GM21717 (cell line): ENCODE results near the gene LRRC45.

ENCODE experiments used
- ATAC-seq: cut with Tn5 transposase; IDR thresholded peaks from one replicate; pipeline ENCODE4 v1.9.1; 2021; ENCODE audit warnings: mild to moderate bottlenecking, moderate library complexity; ENCODE audit not compliant: unreplicated experiment

LRRC45 gene

GRCh38 chr17:81993729-81994592 lies 29.1 kb upstream of the LRRC45 start:
- no peak for ATAC-seq

DNA sequence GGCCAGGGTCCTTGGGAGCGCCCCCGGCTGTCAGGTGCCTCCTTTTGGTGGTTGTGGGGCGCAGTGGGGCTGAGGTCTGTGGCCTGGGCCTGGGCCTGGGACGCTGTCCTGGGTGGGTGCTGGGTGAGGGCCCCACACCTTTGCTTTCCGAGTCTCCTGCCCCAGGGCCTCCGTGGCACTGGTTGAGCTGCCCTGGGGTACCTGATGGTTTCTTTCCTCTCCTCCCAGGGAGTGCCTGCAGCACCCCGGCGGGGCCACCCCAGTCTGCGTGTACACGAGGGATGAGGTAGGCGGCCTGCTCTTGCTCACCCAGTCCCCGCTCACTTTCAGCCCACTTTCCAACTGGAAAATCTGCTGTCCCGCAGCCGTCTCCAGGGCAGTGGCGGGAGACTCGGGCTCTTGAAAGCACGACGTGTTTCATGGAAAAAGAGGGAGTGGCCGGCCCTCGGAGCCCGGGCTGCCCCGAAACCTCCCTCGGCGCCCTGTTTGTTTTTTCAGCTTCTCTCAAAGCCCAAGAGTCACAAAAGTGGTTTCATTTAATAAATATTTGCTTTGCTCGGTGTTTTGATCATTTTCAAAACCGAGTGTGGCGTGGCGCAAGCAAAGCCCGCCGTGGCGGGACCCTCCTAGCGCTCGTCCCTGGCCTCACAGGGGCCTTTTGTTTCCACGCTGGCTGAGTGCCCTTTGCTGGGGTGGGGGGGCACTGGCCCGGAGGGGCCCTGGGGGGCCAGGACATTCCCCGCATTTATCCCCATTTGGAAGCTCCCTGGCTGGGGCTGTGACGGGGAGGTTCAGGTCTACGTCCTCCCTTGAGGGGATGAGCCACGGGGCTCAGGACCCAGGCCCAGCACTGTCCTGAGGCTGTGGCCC lies 28.3 kb upstream of the LRRC45 start:
- no peak for ATAC-seq

GRCh38 chr17:81995463-81996231 lies 27.5 kb upstream of the LRRC45 start:
- no peak for ATAC-seq

GRCh38 chr17:81996232-81996756 lies 26.8 kb upstream of the LRRC45 start:
- ATAC-seq = no peak

DNA sequence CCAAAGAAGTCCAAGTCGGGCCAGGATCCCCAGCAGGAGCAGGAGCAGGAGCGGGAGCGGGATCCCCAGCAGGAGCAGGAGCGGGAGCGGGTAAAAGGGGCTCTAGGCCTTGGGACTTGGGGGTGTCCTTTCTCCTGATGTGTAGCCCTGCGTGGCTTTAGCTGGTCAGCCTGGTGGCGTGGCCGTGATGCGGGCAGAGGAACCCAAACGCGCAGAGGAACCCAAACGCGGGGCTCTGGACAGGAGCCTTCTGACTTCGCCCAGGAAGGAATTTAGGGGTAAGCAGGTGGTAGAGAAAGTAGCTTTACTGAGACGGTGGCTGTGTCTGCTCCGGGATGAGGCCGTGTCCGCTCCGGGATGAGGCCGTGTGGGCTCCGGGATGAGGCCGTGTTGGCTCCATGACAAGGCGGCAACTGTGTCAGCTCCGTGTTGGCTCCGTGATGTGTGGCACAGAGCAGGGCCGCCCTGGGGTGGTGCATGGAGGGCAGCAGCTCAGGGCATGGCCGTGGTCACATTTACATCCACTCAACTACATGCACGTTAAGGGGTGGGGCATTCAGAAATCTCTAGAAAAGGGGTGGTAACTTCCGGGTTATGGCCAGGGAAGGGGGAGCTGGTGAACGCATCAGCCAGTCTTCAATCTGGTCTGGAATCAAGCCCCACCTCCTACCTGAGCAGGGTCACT lies 26.2 kb upstream of the LRRC45 start:
- no peak for ATAC-seq

DNA sequence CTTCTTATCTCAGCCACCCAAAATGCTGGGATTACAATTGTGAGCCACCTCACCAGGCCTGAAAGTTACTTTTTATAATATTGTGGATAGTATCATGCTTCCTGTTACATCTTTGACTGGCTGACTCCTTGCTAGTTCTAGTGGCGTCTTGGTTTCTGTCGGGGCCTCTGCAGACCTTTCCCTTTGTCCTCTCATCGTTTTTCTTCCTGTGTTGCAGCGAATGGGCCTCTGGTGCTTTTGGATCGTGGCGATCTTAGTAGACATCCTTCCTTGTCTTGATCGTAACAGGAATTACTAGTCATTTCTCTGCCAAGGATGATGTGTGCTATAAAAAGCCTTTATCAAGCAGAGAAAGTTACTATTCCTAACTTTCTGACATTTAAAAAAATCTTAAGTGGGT lies 24.9 kb upstream of the LRRC45 start:
- ATAC-seq = no peak

DNA sequence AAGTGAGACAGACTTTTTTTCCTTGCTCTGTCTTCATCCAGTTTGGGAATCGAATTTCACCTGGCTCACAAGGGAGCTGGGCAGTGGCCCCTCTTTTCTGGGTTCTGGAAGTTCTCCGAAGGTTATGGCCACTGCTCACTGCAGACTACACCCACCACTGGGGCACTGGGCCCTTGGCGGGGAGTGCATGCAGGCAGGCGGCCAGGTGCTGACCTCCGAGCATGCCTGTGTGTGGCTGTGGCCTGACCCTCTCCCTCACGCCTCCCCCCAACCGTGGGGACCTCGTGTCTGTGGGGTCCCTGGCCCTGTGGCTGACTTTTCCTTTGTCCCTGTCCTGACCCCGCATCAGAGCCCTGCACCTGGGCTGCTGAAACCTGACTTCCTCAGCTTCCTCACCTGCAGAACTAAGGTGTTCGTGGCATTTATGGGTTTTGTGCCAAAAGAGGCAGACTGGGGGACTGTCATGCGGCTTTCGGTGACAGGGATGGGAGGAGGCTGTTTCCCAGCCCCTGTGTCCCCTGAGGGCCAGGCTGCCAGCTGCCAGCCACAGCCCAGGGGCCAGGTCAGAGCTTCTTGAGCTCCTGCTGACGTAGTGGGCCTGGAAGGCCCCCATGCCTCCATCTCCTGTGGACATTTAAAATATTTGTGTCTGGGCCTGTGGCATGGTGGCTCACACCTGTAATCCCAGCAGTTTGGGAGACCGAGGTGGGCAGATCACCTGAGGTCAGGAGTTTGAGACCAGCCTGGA lies 24.2 kb upstream of the LRRC45 start:
- ATAC-seq = no peak

- no peak for ATAC-seq
Measured at GRCh38 chr17:81999587-81999975, 23.5 kb upstream of the LRRC45 start.

DNA sequence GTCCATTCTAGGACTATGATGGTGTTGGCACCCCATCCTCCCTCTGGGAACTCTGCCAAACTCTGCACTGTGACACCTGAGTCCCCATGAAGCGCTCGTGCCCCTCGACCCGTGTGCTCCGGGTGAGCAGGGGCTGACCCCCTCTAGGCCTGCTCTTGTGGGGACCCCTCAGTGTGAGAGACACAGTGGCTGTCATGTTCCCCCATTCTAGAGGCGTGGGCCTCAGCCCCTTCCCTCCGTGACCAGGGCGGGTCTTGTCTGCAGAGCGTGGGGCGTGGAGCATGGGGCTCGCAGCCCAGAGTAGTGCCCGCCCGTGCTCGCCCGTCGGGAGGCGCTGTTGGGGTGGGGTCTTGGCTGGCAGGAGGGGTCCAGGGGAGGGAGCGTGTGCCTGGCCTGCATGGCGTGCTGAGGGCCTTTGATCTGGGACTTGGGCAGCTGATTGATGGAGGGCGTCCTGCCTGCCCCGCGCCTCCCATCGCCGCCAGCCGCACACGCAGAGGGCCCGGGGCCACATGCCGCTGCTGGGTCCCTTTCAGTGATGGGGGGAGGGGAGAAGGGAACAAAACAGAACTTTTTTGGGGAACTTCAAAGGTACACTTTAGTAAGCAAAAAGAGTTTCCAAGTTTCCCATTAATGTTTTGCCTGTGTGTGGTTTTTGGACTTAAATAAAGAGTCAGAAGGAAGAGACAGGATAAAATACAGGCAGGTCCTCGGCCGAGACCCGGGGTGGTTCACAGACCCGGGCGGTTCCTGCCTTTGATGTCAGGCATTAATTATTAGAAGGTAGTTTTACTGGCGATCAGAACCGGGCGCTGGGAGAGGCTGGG lies 22.9 kb upstream of the LRRC45 start:
- no peak for ATAC-seq

GRCh38 chr17:82000803-82001570 lies 22.1 kb upstream of the LRRC45 start:
- no peak for ATAC-seq

DNA sequence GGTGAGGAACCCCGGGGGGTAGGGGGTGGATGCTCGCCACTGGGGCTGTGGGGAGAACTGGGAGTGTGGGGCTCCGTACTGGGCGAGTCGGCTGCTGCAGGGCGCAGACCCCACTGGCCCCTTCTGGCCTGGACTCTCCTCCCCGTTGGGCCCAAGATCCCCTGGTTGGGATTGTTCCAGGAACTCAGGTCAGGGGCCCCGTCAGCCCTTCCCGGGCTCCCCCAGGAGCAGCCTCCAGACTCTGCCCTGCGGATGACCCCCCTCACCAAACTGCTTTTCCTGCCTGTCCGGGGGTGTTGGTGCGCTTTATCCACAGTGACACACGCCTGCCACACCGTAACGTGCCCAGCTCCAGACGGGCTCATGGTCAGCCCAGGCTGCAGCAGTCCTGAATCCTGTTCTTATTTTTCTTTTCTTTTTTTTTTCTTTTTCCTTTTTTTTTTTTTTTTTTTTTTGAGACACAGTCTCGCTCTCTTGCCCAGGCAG lies 21.5 kb upstream of the LRRC45 start:
- no peak for ATAC-seq

- ATAC-seq = no peak
Measured at GRCh38 chr17:82003411-82004381, 19.4 kb upstream of the LRRC45 start.

- ATAC-seq = no peak
Measured at GRCh38 chr17:82004517-82005455, 18.3 kb upstream of the LRRC45 start.

- ATAC-seq = no peak
Measured at GRCh38 chr17:82005701-82006348, 17.3 kb upstream of the LRRC45 start.
